DND-41 (cell line): Measurements from ENCODE around the gene SLC46A2.

Experiments
- CTCF ChIP-seq: IDR thresholded peaks from 2 replicates; pipeline ENCODE4 v1.5.1; 2012; ENCODE audit warnings: borderline replicate concordance, low read length, moderate library complexity, mild to moderate bottlenecking; ENCODE audit not compliant: poor library complexity, severe bottlenecking; ENCODE audit errors: extremely low read depth
- EZH2 ChIP-seq: IDR thresholded peaks from 3 replicates; pipeline ENCODE4 v1.6.1; 2012; ENCODE audit warnings: borderline replicate concordance, low read depth, mild to moderate bottlenecking, moderate library complexity, low read length, inconsistent platforms; ENCODE audit not compliant: severe bottlenecking

- no peak for TF ChIP-seq CTCF
- TF ChIP-seq EZH2, result no peak
Measured at GRCh38 chr9:112881331-112881730, 9.3 kb downstream of the SLC46A2 start.
